ENCODE results near the gene NPHS1. TPM values are rescaled to one million over a fixed set of nuclear protein-coding genes. Genes with fewer than 3 reads are reported as not detected.

Gene NPHS1
- total RNA-seq, 3 donors from 2014 or later: 0.15 TPM; not detected in 2

DNA sequence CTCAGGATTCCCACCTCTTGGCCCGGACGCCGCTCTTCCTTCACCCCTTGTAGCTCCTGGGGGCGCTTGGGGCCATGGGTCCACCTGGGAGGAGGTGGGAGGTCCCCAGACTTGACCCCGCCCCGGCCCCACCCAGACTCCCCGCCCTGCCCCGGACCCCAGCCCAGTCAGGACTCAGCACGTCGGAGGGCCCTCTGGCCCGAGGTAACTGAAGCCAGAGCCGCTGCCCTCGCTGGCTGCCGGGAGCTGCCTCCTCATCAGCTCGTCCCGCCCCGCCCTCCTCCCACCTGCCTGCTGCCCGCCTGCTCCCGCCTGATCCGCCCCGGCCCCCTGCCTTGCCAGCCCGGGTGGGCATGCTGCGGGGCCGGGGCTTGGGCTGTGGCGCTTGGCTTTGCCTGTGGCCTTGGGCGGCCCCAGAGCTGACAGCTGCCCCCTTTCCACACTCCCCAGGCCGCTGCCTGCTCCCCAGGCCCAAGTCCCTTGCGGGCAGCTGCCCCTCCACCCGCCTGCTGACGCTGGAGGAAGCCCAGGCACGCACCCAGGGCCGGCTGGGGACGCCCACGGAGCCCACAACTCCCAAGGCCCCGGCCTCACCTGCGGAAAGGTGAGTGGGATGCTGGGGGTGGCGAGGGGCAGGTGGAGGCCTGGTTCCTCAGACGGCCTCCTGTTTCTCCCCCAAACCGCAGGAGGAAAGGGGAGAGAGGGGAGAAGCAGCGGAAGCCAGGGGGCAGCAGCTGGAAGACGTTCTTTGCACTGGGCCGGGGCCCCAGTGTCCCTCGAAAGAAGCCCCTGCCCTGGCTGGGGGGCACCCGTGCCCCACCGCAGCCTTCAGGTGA, 67.6 kb downstream of the NPHS1 start:
- Histone ChIP-seq H3K27me3 (no peaks in the 10 kb centered on the region), H3K36me3 (no peaks in the 10 kb centered on the region), H3K27ac (no peak overlapping the region), H3K4me3 (no peak overlapping the region), H3K9me3 (no peaks in the 10 kb centered on the region), H3K4me1 (no peaks in the 10 kb centered on the region)
- no peak for DNase-seq (ENCODE audit: low spot score in 2 of 2)
- intact Hi-C loops (cut with DNase I; ENCODE audit: low total_unique reads): no loop called here
- TF ChIP-seq POLR2AphosphoS5 (IDR thresholded peaks at IDR 0.05) (no peak), POLR2A (IDR thresholded peaks at IDR 0.05) (no peak), CTCF (IDR thresholded peaks at IDR 0.05) (no peak)

DNA sequence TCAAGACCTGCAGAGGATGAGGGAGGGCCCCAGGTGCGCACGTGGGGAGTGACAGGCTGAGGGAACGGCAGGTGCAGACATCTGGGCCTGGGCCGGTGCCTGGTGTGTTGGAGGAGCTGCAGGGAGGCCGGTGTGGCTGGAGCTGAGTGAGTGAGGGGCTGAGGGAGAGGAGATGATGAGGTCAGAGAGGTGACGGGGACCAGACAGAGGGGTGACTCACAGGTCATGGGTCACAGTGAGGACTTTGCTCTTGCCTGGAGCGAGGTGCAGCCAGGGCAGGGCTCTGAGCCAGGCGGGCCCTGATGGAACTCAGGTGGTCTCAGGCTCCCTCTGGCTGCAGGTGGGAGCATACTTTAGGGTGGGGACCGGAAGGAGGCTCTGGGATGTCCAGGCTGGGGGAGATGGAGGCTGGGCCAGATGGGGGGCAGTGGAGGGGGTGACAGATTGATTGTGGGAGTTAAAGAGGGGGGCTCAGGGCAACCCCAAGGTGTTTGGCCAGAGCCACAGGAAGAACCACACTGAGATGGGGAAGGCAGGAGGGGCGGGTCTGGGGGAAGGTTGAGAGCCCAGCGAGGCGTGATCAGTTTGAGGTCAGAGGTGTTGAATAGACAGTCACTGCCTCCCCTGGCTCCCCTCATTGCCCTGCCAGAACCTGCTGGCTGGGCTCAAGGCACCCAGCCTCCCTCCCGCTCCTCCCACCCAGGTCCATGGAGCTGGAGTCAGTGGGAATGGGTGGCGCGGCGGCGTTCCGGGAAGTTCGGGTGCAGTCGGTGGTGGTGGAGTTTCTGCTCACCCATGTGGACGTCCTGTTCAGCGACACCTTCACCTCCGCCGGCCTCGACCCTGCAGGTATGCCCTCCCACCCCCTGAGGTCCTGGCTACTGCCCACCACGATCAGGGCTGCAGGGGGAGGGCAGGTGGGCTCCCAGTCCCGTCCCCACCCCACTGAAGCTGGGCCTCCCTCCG, 68.6 kb downstream of the NPHS1 start:
- Histone ChIP-seq H3K27ac (no peak overlapping the region), H3K36me3 (no peaks in the 10 kb centered on the region), H3K9me3 (no peaks in the 10 kb centered on the region), H3K4me3 (no peak overlapping the region), H3K4me1 (no peaks in the 10 kb centered on the region), H3K27me3 (no peaks in the 10 kb centered on the region)
- intact Hi-C loops (cut with DNase I; ENCODE audit: low total_unique reads): no loop called here
- TF ChIP-seq POLR2AphosphoS5 (IDR thresholded peaks at IDR 0.05) (no peak), CTCF (IDR thresholded peaks at IDR 0.05) (no peak), POLR2A (IDR thresholded peaks at IDR 0.05) (no peak)
- no peak for DNase-seq (ENCODE audit: low spot score in 2 of 2)

DNA sequence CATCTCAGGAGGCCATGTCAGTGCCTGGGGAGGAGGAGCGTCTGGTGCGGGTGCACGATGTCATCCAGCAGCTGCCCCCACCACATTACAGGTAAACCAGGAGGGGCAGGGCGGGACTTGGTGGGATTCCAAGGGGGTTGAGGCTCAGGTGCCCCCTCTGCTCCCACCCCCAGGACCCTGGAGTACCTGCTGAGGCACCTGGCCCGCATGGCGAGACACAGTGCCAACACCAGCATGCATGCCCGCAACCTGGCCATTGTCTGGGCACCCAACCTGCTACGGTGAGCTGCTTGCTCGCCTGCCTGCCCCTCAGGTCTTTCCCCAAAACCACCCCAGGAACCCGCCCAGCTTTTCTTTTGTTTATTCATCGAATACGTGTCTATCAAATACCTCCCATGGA, 69.7 kb downstream of the NPHS1 start:
- no peak for DNase-seq (ENCODE audit: low spot score in 2 of 2)
- Histone ChIP-seq H3K27ac (no peak overlapping the region), H3K4me3 (no peak overlapping the region), H3K27me3 (no peaks in the 10 kb centered on the region), H3K36me3 (no peaks in the 10 kb centered on the region), H3K9me3 (no peaks in the 10 kb centered on the region), H3K4me1 (no peaks in the 10 kb centered on the region)
- intact Hi-C loops (cut with DNase I; ENCODE audit: low total_unique reads): no loop called here
- TF ChIP-seq POLR2AphosphoS5 (IDR thresholded peaks at IDR 0.05) (no peak), POLR2A (IDR thresholded peaks at IDR 0.05) (no peak), CTCF (IDR thresholded peaks at IDR 0.05) (no peak)

GRCh38 chr19:35781650-35782049, 70.7 kb downstream of the NPHS1 start:
- Histone ChIP-seq H3K4me1 (no peaks in the 10 kb centered on the region), H3K27me3 (no peaks in the 10 kb centered on the region), H3K36me3 (no peaks in the 10 kb centered on the region), H3K4me3 (no peak overlapping the region), H3K9me3 (no peaks in the 10 kb centered on the region), H3K27ac (no peak overlapping the region)
- no peak for TF ChIP-seq POLR2A (IDR thresholded peaks at IDR 0.05)
- no peak for TF ChIP-seq POLR2AphosphoS5 (IDR thresholded peaks at IDR 0.05)
- intact Hi-C loops (cut with DNase I; ENCODE audit: low total_unique reads): no loop called here
- no peak for DNase-seq (ENCODE audit: low spot score in 2 of 2)

- intact Hi-C loops (cut with DNase I; ENCODE audit: low total_unique reads): no loop called here
- H3K27ac ChIP-seq: no peak overlapping the region
- no peak for TF ChIP-seq CTCF (IDR thresholded peaks at IDR 0.05)
- no peak for TF ChIP-seq POLR2A (IDR thresholded peaks at IDR 0.05)
- no peak for TF ChIP-seq POLR2AphosphoS5 (IDR thresholded peaks at IDR 0.05)
- H3K4me1 ChIP-seq: no peaks in the 10 kb centered on the region
- H3K4me3 ChIP-seq: no peak overlapping the region
- H3K36me3 ChIP-seq: no peaks in the 10 kb centered on the region
- no peaks in the 10 kb centered on the region for H3K27me3 ChIP-seq
- H3K9me3 ChIP-seq: no peaks in the 10 kb centered on the region
- DNase-seq (ENCODE audit: low spot score in 2 of 2): no peak
Observed at GRCh38 chr19:35780717-35781116, 71.6 kb downstream of the NPHS1 start.

Measured in breast epithelium (tissue), 4 donors.